SIG-M5 treated with dmso at 0.1 percent for 504 hours (cell line): ENCODE measurements around the gene XAB2.

Source experiments
- DNase-seq: peaks from one replicate; lab custom pipeline; 2025; ENCODE audit not compliant: unreplicated experiment; lab: John Stamatoyannopoulos, UW

Gene XAB2

GRCh38 chr19:7629347-7630054 is at the start of gene XAB2, which contains the start of gene PET100:
TSS of gene XAB2 (minus strand) at chr19:7629545. CDS start at chr19:7629527, 18 bp downstream.
TSS of gene PET100 (plus strand) at chr19:7629793. CDS start at chr19:7629834, 41 bp downstream.
- peak; percentile 98 for DNase-seq

- peak; percentile 46 for DNase-seq
Measured at GRCh38 chr19:7677669-7678311, 48.4 kb upstream of the XAB2 start.

- peak; percentile 74 for DNase-seq
Measured at GRCh38 chr19:7676854-7677253, 47.5 kb upstream of the XAB2 start, which contains the start of gene MCEMP1. TSS of gene MCEMP1 (plus strand) at chr19:7677090. CDS start at chr19:7677121, 31 bp downstream.

GRCh38 chr19:7676376-7676775 is 47.0 kb upstream of the XAB2 start:
- DNase-seq: peak; percentile 97

GRCh38 chr19:7674010-7675005 is 45.0 kb upstream of the XAB2 start:
- peak; percentile 96 for DNase-seq

- no peak for DNase-seq
Measured at GRCh38 chr19:7672522-7672921, 43.2 kb upstream of the XAB2 start.

- peak; percentile 46 for DNase-seq
Measured at GRCh38 chr19:7670790-7671189, 41.4 kb upstream of the XAB2 start.

GRCh38 chr19:7670150-7670783 is 40.9 kb upstream of the XAB2 start:
- DNase-seq: peak; percentile 57

- DNase-seq: no peak
Measured at GRCh38 chr19:7669641-7670040, 40.3 kb upstream of the XAB2 start.

GRCh38 chr19:7668842-7669241 is 39.5 kb upstream of the XAB2 start, which contains the start of gene RETN:
TSS of gene RETN (plus strand) at chr19:7669049. CDS start at chr19:7669327, 278 bp downstream.
- peak; percentile 70 for DNase-seq

- DNase-seq: no peak
Measured at GRCh38 chr19:7665076-7665475, 35.7 kb upstream of the XAB2 start.

- no peak for DNase-seq
Measured at GRCh38 chr19:7663706-7664105, 34.4 kb upstream of the XAB2 start.

GRCh38 chr19:7662657-7663056 is 33.3 kb upstream of the XAB2 start:
- DNase-seq: no peak

- no peak for DNase-seq
Measured at GRCh38 chr19:7661744-7662538, 32.6 kb upstream of the XAB2 start.

- DNase-seq: peak; percentile 40
Measured at GRCh38 chr19:7658219-7658686, 28.9 kb upstream of the XAB2 start.

- peak; percentile 87 for DNase-seq
Measured at GRCh38 chr19:7657131-7657751, 27.9 kb upstream of the XAB2 start.

GRCh38 chr19:7655581-7655980 is 26.2 kb upstream of the XAB2 start:
- DNase-seq: peak; percentile 93

- DNase-seq: no peak
Measured at GRCh38 chr19:7654401-7654800, 25.1 kb upstream of the XAB2 start.

GRCh38 chr19:7652061-7652641 is 22.8 kb upstream of the XAB2 start:
- peak; percentile 99 for DNase-seq
